ENCODE data around the gene HDGF.

Gene HDGF

DNA sequence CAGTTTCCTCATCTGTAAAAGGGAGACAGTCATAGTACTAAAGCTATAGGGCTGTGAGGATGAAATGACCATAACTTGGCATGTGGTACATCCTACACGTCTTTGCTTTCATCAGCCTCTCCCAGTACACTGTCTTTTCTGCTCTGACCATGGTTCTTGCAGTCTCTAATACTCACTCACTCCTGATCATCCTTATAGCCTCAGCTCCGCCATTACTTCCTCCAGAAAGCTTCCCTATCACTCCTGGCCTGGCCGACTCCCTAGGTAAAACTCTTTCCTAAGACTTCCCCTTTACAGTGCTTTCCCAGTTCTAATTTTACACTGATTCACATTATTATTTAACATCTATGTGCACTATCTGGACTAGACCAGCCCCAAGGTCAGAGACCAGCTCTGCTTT lies 5.6 kb downstream of the HDGF start:
- DNase-seq, result no peak

GRCh38 chr1:156744786-156745419 lies 6.6 kb downstream of the HDGF start:
- DNase-seq, result no peak

DNA sequence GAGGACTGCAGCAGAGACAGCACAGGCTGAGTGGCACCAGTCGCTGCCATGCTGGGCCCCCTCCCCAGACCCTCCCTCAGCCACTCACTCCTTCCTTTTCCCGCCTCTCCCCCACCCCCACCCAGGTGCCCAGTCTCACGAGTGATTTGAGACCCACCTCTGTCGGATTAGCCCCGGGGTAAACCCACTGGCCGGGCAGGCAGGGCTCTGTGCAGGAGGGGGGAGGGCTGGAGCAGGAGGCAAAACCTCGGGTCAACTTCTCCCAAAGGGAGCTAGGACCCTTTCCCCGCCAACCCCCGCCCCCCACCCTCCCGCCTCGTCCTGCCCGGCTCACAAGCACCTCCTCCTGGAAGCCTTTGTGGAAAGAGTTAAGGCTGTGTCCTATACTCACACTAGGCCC lies 7.1 kb downstream of the HDGF start:
- no peak for DNase-seq

GRCh38 chr1:156743367-156744302 lies 7.8 kb downstream of the HDGF start:
- no peak for DNase-seq

DNA sequence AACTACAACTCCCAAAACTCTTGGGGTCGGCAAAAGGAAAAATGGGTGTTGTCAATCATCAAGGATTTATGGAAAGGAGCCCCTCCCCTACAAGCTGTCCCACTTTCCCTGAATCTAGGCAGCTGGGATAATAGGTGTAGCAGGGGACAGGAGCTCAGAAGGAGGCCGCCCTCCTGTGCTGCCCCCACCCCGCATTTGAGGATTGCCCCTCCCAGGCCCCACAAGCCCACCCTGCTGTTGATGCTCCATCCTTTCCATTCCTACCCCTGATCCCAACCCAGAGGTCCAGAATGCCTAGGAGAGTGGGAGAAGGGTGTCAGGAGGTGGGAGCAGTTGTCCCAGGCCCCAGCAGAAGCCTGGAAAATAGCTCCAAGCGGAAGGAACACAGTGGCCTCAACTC lies 8.7 kb downstream of the HDGF start:
- DNase-seq, result no peak

GRCh38 chr1:156742017-156742416 lies 9.5 kb downstream of the HDGF start:
- no peak for DNase-seq

DNA sequence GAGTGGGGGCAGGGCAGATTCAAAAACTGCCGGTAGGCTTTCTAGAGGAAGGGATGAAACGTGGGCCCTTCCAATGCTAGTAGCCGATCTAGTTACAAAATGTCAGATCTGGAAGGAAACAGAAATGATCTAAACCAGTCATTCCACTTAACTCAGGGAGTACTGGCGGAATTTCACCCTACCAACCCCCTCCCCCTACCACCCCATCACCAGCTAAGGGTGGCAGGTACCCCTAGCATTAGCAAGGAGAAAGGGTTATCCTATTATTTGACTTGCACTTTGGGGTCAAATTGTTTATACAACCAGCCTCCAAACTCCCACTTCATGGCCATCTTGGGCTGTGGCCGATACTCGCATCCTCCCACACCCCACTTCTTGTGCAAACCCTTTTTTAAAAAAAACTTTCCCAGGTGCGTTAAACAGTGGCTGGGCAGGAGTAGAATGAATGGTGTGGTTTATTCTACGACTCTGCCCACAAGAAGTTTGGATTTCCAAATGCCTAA lies 9.9 kb downstream of the HDGF start:
- DNase-seq, result no peak

- DNase-seq, result peak; percentile 99
Observed at GRCh38 chr1:156740741-156741480, 10.6 kb downstream of the HDGF start, which contains the start of gene MRPL24. Gene MRPL24, minus strand, starts transcription at chr1:156741088. Its CDS starts 2,384 bp downstream, at chr1:156738704.

- DNase-seq, result no peak
Observed at GRCh38 chr1:156740237-156740740, 11.2 kb downstream of the HDGF start.

DNA sequence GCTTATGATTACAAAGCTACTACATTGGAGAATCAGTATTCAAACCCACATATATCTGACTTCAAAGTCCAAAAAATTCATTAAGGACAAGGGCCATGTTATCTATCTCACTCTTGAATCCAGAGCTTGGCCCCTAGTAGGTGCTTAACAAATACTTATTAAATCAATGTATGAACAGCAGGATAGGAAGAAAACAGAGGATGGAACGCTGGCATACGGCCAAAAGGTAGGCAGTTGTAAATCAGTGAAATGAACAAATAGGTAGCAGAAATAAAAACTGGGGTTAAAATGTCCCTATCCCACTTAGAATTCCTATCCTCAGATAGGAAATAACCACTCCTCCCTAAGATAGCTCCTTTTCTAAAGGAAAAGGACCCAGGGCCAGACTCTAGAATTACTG lies 12.6 kb downstream of the HDGF start:
- DNase-seq, result no peak

DNA sequence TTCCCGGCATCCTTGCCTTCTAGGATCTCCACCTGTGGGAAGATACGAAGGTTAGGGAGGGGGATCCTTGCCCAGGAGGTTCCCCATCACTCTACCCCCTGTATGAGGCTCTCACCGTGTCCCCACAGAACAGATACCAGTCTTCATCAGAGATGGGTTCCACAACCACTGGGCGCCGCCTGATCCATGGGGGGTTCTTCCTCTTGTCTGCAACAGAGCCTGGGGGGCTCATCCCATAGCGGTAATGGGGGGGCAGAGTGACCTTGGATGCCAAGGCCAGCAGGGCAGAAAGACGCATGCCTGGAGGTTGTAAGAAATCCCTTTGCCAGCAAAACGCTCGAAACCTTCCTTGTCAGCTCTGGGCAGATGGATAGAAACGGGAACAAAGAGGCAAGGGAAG lies 13.1 kb downstream of the HDGF start:
- no peak for DNase-seq

DNA sequence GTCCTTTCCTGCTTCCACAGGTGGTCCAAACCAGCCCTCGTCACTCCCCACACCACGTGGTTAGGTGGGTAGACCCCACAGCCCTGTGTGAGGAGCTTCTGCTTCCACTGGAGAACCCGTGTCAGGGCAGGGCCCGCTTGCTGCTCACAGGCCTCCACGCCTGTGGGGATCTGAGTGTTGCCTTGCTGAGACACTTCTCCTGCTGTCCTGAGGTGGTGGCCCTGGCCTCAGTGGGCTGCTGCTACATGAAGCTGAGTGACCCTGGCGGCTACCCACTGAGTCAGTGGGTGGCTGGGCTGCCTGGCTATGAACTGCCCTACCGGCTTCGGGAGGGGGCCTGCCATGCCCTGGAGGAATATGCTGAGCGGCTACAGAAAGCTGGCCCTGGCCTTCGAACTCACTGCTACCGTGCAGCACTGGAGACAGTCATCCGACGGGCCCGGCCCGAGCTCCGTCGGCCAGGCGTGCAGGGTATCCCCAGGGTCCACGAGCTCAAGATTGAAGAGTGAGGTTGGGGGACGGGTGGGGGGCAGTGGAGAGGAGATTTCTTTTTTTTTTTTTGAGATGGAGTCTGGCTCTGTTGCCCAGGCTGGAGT lies 17.4 kb downstream of the HDGF start:
- DNase-seq, result no peak

DNA sequence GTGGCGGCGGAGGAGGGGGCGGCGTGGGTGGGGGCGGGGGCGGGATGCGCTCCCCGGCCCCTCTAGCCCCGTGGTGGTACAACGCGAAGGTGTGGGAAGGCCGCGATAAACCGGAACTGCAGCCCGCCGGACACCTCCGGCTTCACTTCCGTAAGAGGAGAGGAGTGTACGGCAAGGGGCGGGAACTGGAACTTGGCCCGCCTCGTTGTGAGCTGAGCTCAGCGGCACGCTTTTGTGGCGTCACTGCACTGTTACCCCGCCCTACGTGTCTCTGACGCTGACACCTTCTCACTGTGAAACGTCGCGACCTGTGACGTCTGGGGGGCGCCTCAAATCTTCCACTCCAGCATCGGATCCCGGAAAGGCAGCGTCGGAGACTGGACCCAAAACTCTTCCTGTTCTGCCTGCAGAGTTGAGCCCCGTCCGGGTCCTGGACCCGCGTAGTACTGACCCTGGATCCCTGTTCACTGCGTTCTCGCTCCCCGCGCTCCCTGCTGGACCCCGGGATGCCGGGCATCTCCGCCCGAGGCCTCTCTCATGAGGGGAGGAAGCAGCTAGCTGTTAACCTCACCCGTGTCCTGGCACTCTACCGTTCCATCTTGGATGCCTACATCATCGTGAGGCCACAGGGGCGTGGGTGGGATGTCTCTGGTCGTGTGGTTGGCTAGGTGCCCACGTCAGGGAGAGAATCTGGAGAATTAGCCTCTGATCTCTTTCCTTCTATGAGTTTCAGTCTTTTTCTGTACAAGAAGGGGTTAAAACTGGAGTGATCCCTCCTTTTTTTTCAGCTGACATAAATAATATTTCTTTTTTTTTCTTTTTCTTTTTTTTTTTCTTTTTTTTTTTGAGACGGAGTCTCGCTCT lies 22.6 kb downstream of the HDGF start, which contains the start of gene ISG20L2:
TSS of gene ISG20L2 (minus strand) at position 168 of the 864 bp plus-strand sequence. CDS start 1,114 bp downstream, outside the sequence.
- peak; percentile 98 for DNase-seq

DNA sequence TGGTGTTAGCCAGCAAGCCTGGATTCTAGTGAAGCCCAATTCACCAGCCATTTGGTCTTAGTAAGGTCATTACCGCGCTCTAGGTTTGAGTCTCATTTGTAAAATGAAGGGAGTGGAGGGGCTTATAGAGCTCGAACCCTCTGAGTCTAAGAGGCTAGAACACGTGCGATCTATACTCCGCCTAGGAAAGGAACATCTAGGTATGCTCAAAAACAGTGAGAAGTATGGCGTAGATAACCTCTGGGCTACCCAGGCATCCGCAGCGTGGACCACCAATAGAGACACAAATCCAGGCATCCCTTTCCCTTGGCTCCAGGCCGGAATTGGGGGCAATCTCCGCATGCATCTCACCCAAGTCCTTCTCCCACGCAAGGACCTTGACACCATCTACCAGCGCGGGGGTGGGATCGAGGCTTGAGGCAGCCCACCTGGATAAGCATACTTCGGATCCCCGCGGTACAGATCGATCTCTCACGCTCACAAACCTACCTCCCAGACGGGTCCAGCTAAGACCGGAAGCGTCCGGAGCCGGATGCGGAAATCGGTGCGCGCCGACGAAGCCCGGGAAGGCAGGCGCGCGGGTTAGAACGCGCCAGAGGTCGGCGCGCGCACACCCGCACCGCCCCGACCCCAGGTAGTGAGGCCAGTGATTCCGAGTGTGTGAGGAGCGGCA lies 23.4 kb downstream of the HDGF start, which contains the start of gene METTL25B:
TSS of gene METTL25B (plus strand) at position 544 of the 673 bp plus-strand sequence. CDS start 636 bp downstream, outside the sequence.
- DNase-seq, result peak; percentile 82

DNA sequence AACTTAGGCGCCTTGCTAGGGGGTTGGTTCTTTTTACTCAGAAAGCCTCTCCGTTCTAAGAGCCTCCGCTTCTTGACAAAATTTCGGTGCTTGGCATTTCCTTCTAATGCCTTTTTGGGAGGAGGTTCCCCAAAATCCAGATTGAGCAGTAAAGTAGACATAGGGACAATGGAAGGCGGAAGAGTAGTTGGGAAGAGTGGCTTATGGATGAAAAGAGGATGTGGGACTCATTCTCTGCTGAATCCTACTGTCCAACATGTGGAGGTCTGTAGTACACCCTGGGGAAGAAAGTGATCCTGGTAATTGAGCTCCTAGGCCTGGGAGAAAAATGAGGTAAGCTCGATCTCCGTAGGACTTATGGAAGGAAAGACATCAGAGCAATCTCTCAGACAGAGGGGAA lies 24.0 kb downstream of the HDGF start:
- no peak for DNase-seq

GRCh38 chr1:156726549-156727226 lies 24.8 kb downstream of the HDGF start:
- peak; percentile 73 for DNase-seq

DNA sequence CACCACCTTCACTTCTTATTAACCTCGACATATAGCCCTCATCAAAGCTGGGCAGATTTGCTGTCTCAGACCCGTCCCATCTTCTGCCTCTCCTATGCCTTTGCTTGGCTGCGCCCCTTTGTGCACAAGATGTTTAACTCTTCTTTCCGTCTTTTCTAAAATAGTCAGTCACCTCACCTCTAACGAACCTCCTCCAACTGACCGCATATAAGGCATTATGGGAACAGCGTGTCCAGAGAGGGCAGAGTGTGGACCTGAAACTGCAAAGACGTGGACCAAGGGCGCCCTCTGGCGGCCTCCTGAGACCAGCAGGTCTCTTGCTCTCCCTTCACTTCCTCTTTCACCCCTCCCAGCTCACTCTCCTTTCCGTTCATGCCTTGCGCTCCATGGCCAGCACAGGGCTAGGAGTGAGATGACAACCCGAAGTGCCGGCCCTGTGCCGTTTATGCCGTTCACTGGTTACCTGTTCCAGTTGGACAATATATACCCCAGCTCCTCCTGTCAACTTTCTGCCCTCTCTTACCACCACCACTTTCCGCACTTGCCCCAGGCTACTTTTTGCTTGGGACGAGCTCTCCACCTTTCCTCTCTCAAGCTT lies 25.7 kb downstream of the HDGF start:
- DNase-seq, result peak; percentile 94

DNA sequence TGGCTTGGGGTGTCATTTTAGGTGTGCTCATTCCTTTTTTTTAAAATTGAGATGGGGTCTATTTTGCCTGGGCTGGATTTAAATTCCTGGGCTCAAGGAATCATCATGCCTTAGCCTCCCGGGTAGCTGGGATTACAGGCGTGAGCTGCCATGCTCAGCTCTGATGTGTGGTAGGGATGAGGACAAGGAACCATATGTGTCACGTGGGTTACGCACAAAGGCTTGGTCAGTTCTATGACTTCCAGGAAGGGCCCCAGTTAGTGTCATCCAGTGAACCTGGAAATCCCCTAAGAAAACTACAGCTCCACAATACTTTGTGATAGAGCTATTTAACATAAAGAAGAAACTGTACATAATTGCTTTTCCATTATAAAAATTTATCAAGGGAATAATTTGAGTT lies 29.9 kb downstream of the HDGF start:
- peak; percentile 55 for DNase-seq

- no peak for DNase-seq
Observed at GRCh38 chr1:156721131-156721530, 30.3 kb downstream of the HDGF start.

DNA sequence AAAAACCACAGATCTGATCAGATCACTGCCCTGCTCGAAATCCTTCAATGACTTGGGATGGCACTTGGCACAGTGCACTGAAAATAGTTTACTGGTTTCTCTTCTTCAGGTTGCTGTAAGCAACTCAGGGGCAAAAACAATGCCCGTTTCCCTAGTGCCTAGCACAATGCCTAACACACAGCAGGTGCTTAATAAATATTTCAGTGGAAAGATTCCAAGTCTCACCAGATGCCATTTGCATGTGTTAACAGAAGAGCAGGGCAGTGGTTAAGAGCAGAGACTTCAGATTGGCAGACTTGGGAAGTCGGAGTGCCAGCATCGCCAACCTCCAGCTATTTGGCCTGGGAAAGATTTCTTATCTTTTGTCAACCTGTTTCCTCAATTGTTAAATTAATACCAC lies 34.1 kb downstream of the HDGF start:
- DNase-seq, result no peak
